ENCODE measurements around the gene UBP1. TPM values are rescaled to one million over a fixed set of nuclear protein-coding genes. Genes with fewer than 3 reads are reported as not detected.
A peak's percentile ranks its signal among the peaks of the same experiment; 100 is the strongest.

UBP1 gene, protein sequence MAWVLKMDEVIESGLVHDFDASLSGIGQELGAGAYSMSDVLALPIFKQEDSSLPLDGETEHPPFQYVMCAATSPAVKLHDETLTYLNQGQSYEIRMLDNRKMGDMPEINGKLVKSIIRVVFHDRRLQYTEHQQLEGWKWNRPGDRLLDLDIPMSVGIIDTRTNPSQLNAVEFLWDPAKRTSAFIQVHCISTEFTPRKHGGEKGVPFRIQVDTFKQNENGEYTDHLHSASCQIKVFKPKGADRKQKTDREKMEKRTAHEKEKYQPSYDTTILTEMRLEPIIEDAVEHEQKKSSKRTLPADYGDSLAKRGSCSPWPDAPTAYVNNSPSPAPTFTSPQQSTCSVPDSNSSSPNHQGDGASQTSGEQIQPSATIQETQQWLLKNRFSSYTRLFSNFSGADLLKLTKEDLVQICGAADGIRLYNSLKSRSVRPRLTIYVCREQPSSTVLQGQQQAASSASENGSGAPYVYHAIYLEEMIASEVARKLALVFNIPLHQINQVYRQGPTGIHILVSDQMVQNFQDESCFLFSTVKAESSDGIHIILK
- 10 to 100 TPM; 27.1 to 51.5 (median 38.8) TPM for total RNA-seq

DNA sequence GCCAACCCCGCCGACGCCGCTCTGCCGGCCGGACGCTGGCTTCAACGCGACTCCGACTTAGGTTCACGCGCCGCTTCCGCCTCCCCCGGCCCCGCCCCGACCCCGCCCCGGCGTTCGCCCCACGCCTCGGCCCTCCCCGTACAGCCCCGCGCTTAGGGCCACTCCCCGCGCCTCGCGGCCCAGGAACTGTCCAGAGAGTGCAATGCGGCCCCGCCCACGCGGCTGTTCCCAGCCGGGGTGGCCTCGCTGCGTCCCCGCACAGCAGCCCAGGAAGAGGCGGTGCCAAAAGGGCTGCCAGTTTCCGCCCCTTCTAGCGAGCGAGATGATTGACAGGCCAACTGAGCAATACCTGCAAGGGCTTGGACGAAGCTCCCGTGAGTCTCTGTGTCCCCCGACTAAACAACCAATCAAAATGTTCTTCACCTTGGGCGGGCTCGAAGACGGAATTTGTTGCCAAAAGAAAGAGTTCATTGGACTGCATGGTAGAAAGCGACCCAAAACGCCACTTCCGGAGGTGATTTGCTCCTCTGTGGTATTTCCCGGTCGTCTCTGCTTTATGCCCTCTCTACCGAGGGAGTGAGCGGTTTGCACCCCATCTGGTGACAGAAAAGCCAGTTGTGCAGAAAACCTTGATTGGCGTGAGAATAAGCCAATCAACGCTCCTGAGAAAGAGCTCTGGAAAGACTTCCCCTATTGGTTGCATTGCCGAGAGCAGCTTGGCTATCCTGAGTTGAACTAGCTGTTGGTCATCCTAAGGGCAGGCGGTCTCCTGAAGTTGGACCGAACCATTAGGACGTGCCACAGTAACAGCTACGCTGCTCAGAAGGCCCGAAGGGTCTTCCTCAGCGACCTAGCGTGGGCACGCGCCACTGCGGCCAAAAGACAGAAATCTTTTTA, at the start of gene UBP1:
UBP1 (minus strand) TSS at position 78 of the 897 bp plus-strand sequence. CDS start 557 bp downstream, outside the sequence.
- H3K4me3 ChIP-seq (ENCODE audit: low read depth, poor library complexity, severe bottlenecking): peak within 1 kb of the TSS; percentile 97
- WGBS, 2 donors: 0 to 1% methylated on average over 42 to 52 of the region's 68 CpGs
- DNase-seq (ENCODE audit: low spot score in 2 of 2): peak; percentile 99 to 100
- TF ChIP-seq, protein P1, sequence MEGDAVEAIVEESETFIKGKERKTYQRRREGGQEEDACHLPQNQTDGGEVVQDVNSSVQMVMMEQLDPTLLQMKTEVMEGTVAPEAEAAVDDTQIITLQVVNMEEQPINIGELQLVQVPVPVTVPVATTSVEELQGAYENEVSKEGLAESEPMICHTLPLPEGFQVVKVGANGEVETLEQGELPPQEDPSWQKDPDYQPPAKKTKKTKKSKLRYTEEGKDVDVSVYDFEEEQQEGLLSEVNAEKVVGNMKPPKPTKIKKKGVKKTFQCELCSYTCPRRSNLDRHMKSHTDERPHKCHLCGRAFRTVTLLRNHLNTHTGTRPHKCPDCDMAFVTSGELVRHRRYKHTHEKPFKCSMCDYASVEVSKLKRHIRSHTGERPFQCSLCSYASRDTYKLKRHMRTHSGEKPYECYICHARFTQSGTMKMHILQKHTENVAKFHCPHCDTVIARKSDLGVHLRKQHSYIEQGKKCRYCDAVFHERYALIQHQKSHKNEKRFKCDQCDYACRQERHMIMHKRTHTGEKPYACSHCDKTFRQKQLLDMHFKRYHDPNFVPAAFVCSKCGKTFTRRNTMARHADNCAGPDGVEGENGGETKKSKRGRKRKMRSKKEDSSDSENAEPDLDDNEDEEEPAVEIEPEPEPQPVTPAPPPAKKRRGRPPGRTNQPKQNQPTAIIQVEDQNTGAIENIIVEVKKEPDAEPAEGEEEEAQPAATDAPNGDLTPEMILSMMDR (IDR thresholded peaks at IDR 0.05): no peak
- no peak for TF ChIP-seq POLR2A (IDR thresholded peaks at IDR 0.05)
- intact Hi-C loops (cut with DNase I; ENCODE audit: low total_unique reads): no loop called here

DNA sequence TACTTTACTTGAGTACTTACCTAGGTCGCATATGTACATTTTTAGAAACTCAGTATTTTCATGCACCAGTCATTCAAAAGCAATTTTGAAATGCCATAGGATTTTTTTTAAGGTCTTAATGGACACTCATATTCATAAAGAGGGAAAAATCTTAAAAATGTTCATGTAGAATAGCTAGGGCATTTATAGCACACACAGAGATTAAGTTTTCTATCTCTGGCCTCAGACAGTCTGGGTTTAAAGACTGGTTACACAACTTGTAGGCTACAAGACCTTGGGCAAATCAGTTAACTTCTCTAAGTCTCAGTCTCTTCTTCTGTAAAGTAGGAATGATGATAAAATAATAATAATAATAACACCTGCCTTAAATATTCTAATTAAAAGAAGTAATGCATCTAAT, 48.5 kb upstream of the UBP1 start:
- no peak for DNase-seq (ENCODE audit: low spot score in 2 of 2)
- WGBS, 2 donors: 86 to 95% methylated on average over 1 of the region's 1 CpG
- intact Hi-C loops (cut with DNase I; ENCODE audit: low total_unique reads): no loop called here
- TF ChIP-seq, protein P1 (IDR thresholded peaks at IDR 0.05): no peak
- no peak for TF ChIP-seq POLR2A (IDR thresholded peaks at IDR 0.05)
- no peak overlapping the region for H3K4me3 ChIP-seq (ENCODE audit: low read depth, poor library complexity, severe bottlenecking)

DNA sequence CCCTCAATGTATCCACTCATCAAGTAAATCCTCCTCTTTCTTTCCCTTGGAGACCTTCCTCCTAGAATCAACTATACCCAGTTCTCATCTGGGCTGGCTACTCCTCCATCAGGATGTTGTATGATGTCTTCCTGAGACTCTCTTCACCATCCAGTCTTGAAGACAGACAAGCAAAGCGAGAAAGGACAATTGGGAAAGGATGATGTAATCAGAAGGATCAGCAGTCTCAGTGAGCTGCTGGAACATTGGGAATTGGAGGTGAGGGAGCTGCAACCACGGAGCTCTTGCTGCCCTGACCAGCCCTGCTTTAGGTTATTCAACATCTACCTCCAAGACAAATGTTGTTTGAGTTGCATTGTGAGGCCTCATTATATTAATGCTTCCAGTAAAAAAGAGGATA, 48.0 kb upstream of the UBP1 start:
- no peak for DNase-seq (ENCODE audit: low spot score in 2 of 2)
- H3K4me3 ChIP-seq (ENCODE audit: low read depth, poor library complexity, severe bottlenecking): no peak overlapping the region
- WGBS, 2 donors: 86 to 96% methylated on average over 2 of the region's 2 CpGs
- intact Hi-C loops (cut with DNase I; ENCODE audit: low total_unique reads): no loop called here
- TF ChIP-seq POLR2A (IDR thresholded peaks at IDR 0.05): no peak
- TF ChIP-seq, protein P1 (IDR thresholded peaks at IDR 0.05): no peak

DNA sequence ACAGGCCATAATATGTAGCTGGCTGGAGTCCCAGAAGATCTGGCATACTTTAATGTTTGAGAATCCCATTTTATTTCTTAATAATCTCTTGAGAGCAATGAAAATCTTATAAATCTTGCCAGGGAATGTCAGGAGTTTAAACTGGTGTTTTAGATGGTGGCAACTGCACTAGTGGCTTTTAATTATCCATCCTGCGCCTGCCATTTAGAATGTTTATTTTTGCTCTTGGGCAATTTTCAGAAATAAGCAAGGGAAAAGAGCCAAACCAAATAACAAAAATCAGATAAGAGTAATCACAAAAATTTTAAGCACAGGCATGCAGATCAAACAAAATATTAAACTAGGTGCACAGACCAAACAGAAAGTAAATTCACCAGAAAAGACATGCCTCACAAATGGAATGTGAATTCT, 41.9 kb upstream of the UBP1 start:
- 40 to 49% methylated on average over 1 of the region's 1 CpG for WGBS, 2 donors
- intact Hi-C loops (cut with DNase I; ENCODE audit: low total_unique reads): no loop called here
- DNase-seq (ENCODE audit: low spot score in 2 of 2): no peak
- TF ChIP-seq POLR2A (IDR thresholded peaks at IDR 0.05): no peak
- no peak overlapping the region for H3K4me3 ChIP-seq (ENCODE audit: low read depth, poor library complexity, severe bottlenecking)

DNA sequence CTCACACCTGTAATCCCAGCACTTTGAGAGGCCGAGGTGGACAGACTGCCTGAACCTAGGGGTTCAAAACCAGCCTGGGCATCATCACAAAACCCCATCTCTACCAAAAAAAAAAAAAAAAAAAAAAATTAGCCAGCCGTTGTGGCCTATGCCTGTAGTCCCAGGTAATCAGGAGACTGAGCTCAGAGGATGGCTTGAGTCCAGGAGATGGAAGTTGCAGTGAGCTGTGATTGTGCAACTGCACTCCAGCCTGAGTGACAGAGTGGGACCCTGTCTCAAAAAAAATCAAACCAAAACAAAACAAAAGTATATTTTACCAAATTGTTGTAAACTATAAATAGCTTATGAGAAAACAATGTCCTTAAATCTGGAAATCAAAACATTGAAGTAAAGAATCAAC, 34.7 kb upstream of the UBP1 start:
- no peak overlapping the region for H3K4me3 ChIP-seq (ENCODE audit: low read depth, poor library complexity, severe bottlenecking)
- WGBS, 2 donors: 82 to 83% methylated on average over 2 of the region's 2 CpGs
- DNase-seq (ENCODE audit: low spot score in 2 of 2): no peak
- intact Hi-C loops (cut with DNase I; ENCODE audit: low total_unique reads): no loop called here
- TF ChIP-seq, protein P1 (IDR thresholded peaks at IDR 0.05): no peak
- TF ChIP-seq POLR2A (IDR thresholded peaks at IDR 0.05): no peak

DNA sequence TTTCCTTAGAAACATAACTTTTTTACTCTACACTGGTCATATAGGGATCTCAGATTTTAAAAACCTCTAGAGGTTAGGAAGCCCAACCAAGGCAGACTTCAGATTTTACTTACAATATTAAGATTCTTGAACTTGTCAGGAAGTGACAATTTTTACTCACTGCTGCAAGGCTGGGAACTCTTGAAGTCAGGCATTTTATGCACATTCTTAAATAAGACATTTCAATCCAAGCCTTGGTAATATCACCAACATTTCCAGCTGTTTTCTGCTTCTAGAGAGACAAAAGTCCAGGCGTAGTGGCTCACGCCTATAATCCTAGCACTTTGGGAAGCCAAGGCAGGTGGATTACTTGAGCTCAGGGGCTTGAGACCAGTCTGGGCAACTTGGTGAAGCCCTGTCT, 33.6 kb upstream of the UBP1 start:
- no peak overlapping the region for H3K4me3 ChIP-seq (ENCODE audit: low read depth, poor library complexity, severe bottlenecking)
- DNase-seq (ENCODE audit: low spot score in 2 of 2): no peak
- TF ChIP-seq, protein P1 (IDR thresholded peaks at IDR 0.05): no peak
- no peak for TF ChIP-seq POLR2A (IDR thresholded peaks at IDR 0.05)
- WGBS, 2 donors: 98 to 100% methylated on average over 2 of the region's 2 CpGs
- intact Hi-C loops (cut with DNase I; ENCODE audit: low total_unique reads): no loop called here
